CD14-positive monocyte (primary cell): Measurements from ENCODE around the gene HOXC11. TPM values are rescaled to one million over a fixed set of nuclear protein-coding genes. Genes with fewer than 3 reads are reported as not detected.

Experiments used
- DNase-seq, 3 donors: peaks; one replicate each; pipeline ENCODE4 v3.0.0-alpha.2; 2011 to 2022
- H2AFZ ChIP-seq: 2 replicates; pipeline ENCODE4 v1.6.0; 2012; ENCODE audit warnings: mild to moderate bottlenecking, low read depth, low read length, inconsistent platforms; ENCODE audit not compliant: insufficient read depth, poor library complexity, severe bottlenecking
- H3K27ac ChIP-seq, 2 donors: 1 replicate in 1 of 2; 2 replicates in 1 of 2; pipeline ENCODE4 v1.5.1; 2012 to 2013; ENCODE audit warnings: low read length in 2 of 2, control low read depth in 1 of 2, inconsistent platforms in 1 of 2, low read depth in 1 of 2, mild to moderate bottlenecking in 1 of 2
- H3K27me3 ChIP-seq, 2 donors: one replicate each; pipeline versions ENCODE4 v1.6.0 to v1.6.1; 2011 to 2013; ENCODE audit warnings: low read length in 2 of 2; ENCODE audit not compliant: control insufficient read depth in 2 of 2, insufficient read depth in 2 of 2
- H3K36me3 ChIP-seq, 2 donors: replicated peaks in 1 of 2; 1 replicate in 1 of 2; 2 replicates in 1 of 2; pipeline versions ENCODE4 v1.5.1 to v1.6.1; 2012 to 2013; ENCODE audit warnings: low read length in 2 of 2, control low read depth in 1 of 2, inconsistent platforms in 1 of 2, mild to moderate bottlenecking in 1 of 2; ENCODE audit not compliant: insufficient read depth in 2 of 2, control insufficient read depth in 1 of 2
- H3K4me1 ChIP-seq, 2 donors: 1 replicate in 1 of 2; 2 replicates in 1 of 2; pipeline versions ENCODE4 v1.5.1 to v1.6.1; 2012 to 2013; ENCODE audit warnings: low read length in 2 of 2, control low read depth in 1 of 2, inconsistent platforms in 1 of 2, mild to moderate bottlenecking in 1 of 2, moderate library complexity in 1 of 2; ENCODE audit not compliant: insufficient read depth in 2 of 2, control insufficient read depth in 1 of 2
- H3K4me2 ChIP-seq: replicated peaks from 2 replicates; pipeline ENCODE3; 2012; ENCODE audit warnings: low read length, moderate library complexity, mild to moderate bottlenecking; ENCODE audit not compliant: poor library complexity, severe bottlenecking; ENCODE audit errors: extremely low read depth
- H3K4me3 ChIP-seq, 3 experiments: fragments of 200-600 bp in 1 of 3; sonication (generic) in 1 of 3; replicated peaks in 1 of 3; 1 replicate in 2 of 3; 2 replicates in 1 of 3; pipeline ENCODE4 v1.5.1; 2011 to 2013; ENCODE audit warnings: low read length in 3 of 3, mild to moderate bottlenecking in 3 of 3, control low read depth in 2 of 3, low read depth in 2 of 3, inconsistent platforms in 1 of 3, moderate library complexity in 1 of 3
- H3K79me2 ChIP-seq: 2 replicates; pipeline ENCODE4 v1.6.0; 2012; ENCODE audit warnings: mild to moderate bottlenecking, control low read depth, inconsistent platforms, low read length, moderate library complexity; ENCODE audit not compliant: insufficient read depth
- H3K9ac ChIP-seq: 2 replicates; pipeline ENCODE4 v1.6.0; 2017; ENCODE audit warnings: low read length, mild to moderate bottlenecking; ENCODE audit not compliant: insufficient read depth, poor library complexity, severe bottlenecking
- H3K9me3 ChIP-seq, 2 donors: replicated peaks in 1 of 2; 1 replicate in 1 of 2; 2 replicates in 1 of 2; pipeline versions ENCODE4 v1.5.1 to v1.6.1; 2012 to 2013; ENCODE audit warnings: low read length in 2 of 2, control low read depth in 1 of 2; ENCODE audit not compliant: control insufficient read depth in 1 of 2, insufficient read depth in 1 of 2
- H4K20me1 ChIP-seq: 2 replicates; pipeline ENCODE4 v1.6.0; 2012; ENCODE audit warnings: mild to moderate bottlenecking, low read length, control low read depth, moderate library complexity; ENCODE audit not compliant: insufficient read depth
- H3K27ac Mint-ChIP-seq, 7 donors: one replicate each; pipeline ENCODE4 v1.8.0; 2020; ENCODE audit warnings: mild to moderate bottlenecking in 7 of 7, mixed read lengths in 7 of 7, moderate library complexity in 6 of 7, inconsistent platforms in 2 of 7
- H3K27me3 Mint-ChIP-seq, 3 donors: one replicate each; pipeline ENCODE4 v1.8.0; 2021 to 2022; ENCODE audit warnings: low read depth in 3 of 3, mild to moderate bottlenecking in 3 of 3, mixed read lengths in 3 of 3, moderate library complexity in 3 of 3, inconsistent platforms in 1 of 3
- H3K36me3 Mint-ChIP-seq, 2 donors: one replicate each; pipeline ENCODE4 v1.8.0; 2020; ENCODE audit warnings: mixed read lengths in 2 of 2, inconsistent platforms in 1 of 2, mild to moderate bottlenecking in 1 of 2
- H3K4me1 Mint-ChIP-seq: one replicate; pipeline ENCODE4 v1.8.0; 2020; ENCODE audit warnings: mild to moderate bottlenecking, mixed read lengths
- H3K4me3 Mint-ChIP-seq, 2 donors: one replicate each; pipeline ENCODE4 v1.8.0; 2020; ENCODE audit warnings: mild to moderate bottlenecking in 2 of 2, mixed read lengths in 2 of 2, moderate library complexity in 1 of 2
- H3K9me3 Mint-ChIP-seq, 7 donors: one replicate each; pipeline ENCODE4 v1.8.0; 2020 to 2022; ENCODE audit warnings: mixed read lengths in 7 of 7, mild to moderate bottlenecking in 6 of 7, moderate library complexity in 6 of 7, inconsistent platforms in 2 of 7
- CTCF ChIP-seq: fragments of 200-600 bp; IDR thresholded peaks from one replicate; pipeline ENCODE4 v1.8.0; 2022; ENCODE audit warnings: antibody characterized with exemption, mild to moderate bottlenecking
- WGBS: methylation state at CpG from one replicate; pipeline ENCODE4 v1.1.5; 2013; ENCODE audit warnings: missing lambda C conversion rate; ENCODE audit not compliant: insufficient coverage; 5-methylcytosine and 5-hydroxymethylcytosine counted together
- intact Hi-C, 2 donors: fragments of 100-400 bp; cut with micrococcal nuclease; formaldehyde crosslinking; loops; one replicate each; pipeline versions ENCODE4 v1.15.0 to v1.15.1; 2023
- polyA plus RNA-seq, 3 donors: library from polyadenylated mRNA; depleted of rRNA in 1 of 3; unstranded in 2 of 3; stranded (reverse) in 1 of 3; fragments of 300-500 nt in 2 of 3; fragments of >200 nt in 1 of 3; fragmentation: Illumina TruSeq in 2 of 3; gene quantifications; 1 replicate in 2 of 3; 2 replicates in 1 of 3; pipeline ENCODE4 v1.2.3, GENCODE V29; 2012 to 2021

HOXC11 gene
- polyA plus RNA-seq, 3 donors: not detected

DNA sequence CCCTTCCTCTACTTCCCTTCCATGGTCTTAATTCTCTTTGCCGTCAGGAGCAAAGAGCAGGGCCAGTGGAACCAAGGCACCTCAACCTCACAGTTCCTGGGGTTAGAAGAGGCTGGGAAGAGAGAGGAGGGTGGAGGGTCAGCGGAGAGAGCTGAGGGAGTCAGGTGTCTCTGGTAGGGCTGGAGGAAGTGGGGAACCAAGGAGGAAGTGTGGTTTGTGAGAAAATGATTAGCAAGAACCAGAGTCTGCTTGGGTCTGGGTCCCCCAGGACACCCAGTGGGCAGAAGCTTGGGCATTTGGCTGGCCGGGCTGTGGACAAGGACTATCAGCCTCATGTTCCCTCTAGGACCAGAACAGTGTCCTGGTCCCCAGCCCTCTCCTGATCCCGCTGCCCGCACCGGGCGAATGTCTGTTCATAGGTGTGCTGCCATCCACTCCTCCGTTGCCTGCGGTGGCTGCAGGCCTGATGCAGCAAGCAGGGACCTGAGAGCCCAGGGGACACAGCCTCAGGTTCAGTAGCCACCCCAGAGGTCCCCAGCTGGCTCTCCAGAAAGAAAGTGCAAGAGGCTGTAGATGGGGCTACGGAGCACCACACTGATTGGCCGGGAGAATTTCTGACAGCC, 15.9 kb upstream of the HOXC11 start:
- no peak for TF ChIP-seq CTCF
- H3K27me3 ChIP-seq: peaks cover 93 to 99% of the 10 kb centered on the region in 2 donors
- H3K79me2 ChIP-seq: no peaks in the 10 kb centered on the region
- H3K4me3 ChIP-seq: no peak overlapping the region
- intact Hi-C loops: no loop called here
- no peaks in the 10 kb centered on the region for H4K20me1 ChIP-seq
- Mint-ChIP-seq H3K36me3 (peaks cover 2 to 17% of the 10 kb centered on the region in 2 donors), H3K4me3 (peak overlapping the region in 1 of 2 donors; percentile 87), H3K9me3 (peaks cover 2 to 62% (median 33%) of the 10 kb centered on the region in 7 donors), H3K4me1 (peaks cover 12% of the 10 kb centered on the region), H3K27me3 (peaks cover 94 to 99% (median 96%) of the 10 kb centered on the region in 3 donors), H3K27ac (no peak overlapping the region)
- H3K4me1 ChIP-seq: no peaks in the 10 kb centered on the region
- H3K27ac ChIP-seq: no peak overlapping the region
- H2AFZ ChIP-seq: no peak overlapping the region
- H3K4me2 ChIP-seq: no peak overlapping the region
- WGBS: 13% methylated on average over 9 of the region's 11 CpGs
- no peaks in the 10 kb centered on the region for H3K36me3 ChIP-seq
- no peak for DNase-seq
- H3K9me3 ChIP-seq: peaks cover 7 to 84% of the 10 kb centered on the region in 2 donors
- H3K9ac ChIP-seq: no peak overlapping the region

- Mint-ChIP-seq H3K4me1 (peaks cover 12% of the 10 kb centered on the region), H3K27me3 (peaks cover 93 to 97% (median 95%) of the 10 kb centered on the region in 3 donors), H3K27ac (no peak overlapping the region), H3K9me3 (peaks cover 2 to 60% (median 33%) of the 10 kb centered on the region in 7 donors), H3K4me3 (peak overlapping the region in 1 of 2 donors; percentile 81), H3K36me3 (peaks cover 2 to 17% of the 10 kb centered on the region in 2 donors)
- TF ChIP-seq CTCF: no peak
- H3K4me3 ChIP-seq: no peak overlapping the region
- H3K79me2 ChIP-seq: no peaks in the 10 kb centered on the region
- no peaks in the 10 kb centered on the region for H4K20me1 ChIP-seq
- H3K27ac ChIP-seq: no peak overlapping the region
- no peak overlapping the region for H3K9ac ChIP-seq
- WGBS: 23% methylated on average over 3 of the region's 3 CpGs
- H3K9me3 ChIP-seq: peaks cover 7 to 80% of the 10 kb centered on the region in 2 donors
- H3K4me1 ChIP-seq: no peaks in the 10 kb centered on the region
- H2AFZ ChIP-seq: no peak overlapping the region
- no peaks in the 10 kb centered on the region for H3K36me3 ChIP-seq
- intact Hi-C loops: no loop called here
- peaks cover 93 to 99% of the 10 kb centered on the region in 2 donors for H3K27me3 ChIP-seq
- DNase-seq: no peak
- H3K4me2 ChIP-seq: no peak overlapping the region
These were observed 14.8 kb upstream of the HOXC11 start for GRCh38 chr12:53958128-53958527.
